NCI-H526 (cell line): Measurements from ENCODE around the gene RTTN.

Source experiments
- DNase-seq, 2 experiments: peaks; one replicate each; lab custom pipeline; 2025; lab: John Stamatoyannopoulos, UW

The RTTN gene

DNA sequence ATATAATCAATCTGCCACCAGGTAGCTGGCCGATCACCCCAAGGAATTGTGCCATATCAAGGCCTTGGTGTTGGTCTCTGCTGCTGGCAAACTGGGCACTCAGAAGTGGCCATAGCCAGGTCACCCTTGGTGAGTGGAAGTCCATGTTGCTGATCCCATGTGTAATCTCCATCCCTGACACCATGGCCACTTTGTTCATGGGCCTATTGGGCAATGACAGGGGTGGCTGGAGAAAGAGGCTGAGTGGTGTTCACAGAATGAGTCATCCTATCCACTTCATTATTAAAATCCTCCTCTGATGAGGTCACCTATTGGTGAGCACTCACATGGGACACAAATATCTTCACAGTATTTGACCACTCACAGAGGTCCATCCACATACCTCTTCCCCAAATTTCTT is 231.1 kb downstream of the RTTN start:
- DNase-seq: no peak

DNA sequence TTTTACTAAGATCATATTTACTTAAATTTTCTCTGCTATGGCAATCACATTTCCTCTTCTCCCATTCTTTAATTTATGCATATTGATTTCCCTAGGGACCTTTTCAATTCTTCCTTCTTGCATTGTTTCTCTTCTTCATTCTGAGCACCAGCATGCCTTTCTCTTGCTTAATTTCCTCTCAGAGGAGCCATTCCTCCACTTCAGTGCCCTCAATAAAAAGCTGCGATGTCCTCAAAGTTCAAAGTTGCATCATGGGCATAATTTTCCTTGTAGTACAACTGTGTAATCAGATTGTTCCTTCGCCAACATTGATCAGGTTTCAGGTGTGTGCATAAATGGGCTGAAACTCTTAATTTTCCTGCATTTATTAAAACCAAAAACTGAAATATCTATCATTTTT is 236.0 kb downstream of the RTTN start:
- DNase-seq: no peak

DNA sequence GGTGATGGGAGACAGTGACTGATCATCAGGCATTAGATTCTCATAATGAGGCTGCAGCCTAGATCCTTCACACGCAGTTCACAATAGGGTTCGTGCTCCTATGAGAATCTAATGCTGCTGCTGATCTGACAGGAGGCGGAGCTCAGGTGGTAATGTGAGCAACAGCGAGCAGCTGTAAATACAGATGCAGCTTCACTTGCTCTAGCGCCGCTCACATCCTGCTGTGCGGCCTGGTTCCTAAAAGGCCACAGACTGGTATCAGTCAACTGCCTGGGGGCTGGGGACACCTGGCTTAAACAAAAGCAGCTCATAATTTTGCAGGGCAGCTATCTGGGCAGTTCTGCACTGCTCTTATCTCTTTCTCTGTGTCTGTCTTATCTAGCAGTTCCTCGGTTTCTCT is 237.4 kb downstream of the RTTN start:
- no peak for DNase-seq

DNA sequence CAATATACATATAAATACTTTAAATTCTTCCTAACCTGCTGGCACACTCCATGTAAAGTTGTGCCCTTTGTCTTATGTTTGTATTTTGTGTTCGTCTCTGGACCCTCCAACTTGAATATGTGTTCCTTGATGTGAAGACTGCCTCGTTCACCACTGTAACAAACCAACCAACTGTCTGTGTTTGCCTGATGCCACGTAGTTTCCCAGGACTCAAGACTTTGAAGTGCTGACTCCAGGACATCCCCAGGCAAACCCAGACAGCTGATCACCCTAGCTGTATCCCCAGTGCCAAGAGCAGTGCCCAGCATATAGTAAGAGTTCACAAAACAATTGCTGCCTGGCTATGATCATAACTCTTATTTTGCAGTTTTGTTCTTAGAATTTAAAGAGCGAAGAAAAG is 242.3 kb downstream of the RTTN start:
- no peak for DNase-seq

DNA sequence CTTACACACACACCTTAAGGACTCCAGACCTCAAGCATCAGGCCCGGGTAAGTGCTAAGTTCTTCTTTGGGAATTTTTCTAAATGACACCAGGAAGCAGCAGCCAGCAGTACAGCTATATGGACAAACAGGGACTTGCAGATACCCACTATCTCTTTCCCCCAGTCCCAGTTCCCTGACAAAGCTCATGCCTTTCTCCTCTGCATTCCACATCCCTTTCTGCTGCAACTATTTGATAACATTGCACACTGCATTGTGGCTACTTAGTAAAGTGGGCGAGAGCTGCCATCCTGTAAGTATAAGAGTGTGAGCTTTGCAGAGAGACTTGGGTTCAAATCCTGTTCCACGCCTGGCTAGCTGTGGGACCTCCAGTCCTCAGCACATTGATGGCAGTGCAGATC is 243.8 kb downstream of the RTTN start:
- DNase-seq: no peak

DNA sequence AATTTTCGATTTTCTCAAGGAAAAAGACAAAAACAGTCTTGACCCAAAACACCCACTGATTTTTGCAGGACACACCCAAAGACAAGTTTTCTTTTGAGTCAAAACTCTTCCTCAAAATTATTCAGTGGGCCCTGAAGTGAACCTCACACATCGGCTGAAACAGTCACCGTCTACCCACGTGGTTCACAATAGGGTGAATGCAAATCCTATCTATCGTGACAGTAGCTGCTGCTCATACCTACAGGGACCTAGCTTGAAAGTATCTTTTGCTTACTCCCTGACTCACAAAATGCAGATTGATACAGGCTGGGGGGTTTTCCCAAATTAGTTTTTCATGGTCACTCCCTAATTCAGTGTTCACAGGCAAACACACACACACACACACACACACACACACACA is 247.1 kb downstream of the RTTN start:
- no peak for DNase-seq

DNA sequence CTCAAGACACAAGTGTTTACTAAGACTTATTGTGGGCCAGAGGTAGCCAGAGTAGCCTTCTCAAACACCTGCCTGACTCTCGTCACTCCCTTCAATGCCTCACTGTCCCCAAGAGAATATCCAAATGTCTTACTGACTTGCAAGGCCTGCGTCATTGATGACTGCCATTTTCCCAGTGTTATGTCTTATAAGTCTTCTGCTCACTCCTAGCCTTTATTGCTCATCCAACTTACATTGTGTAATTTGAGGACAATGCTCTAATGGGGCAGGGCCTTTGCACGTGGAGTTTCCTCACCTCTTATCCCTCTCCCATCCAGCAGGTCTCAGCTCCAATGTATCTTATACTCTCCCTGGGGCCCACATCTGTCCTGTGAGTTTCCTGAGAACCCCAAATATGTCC is 247.7 kb downstream of the RTTN start:
- DNase-seq: no peak

DNA sequence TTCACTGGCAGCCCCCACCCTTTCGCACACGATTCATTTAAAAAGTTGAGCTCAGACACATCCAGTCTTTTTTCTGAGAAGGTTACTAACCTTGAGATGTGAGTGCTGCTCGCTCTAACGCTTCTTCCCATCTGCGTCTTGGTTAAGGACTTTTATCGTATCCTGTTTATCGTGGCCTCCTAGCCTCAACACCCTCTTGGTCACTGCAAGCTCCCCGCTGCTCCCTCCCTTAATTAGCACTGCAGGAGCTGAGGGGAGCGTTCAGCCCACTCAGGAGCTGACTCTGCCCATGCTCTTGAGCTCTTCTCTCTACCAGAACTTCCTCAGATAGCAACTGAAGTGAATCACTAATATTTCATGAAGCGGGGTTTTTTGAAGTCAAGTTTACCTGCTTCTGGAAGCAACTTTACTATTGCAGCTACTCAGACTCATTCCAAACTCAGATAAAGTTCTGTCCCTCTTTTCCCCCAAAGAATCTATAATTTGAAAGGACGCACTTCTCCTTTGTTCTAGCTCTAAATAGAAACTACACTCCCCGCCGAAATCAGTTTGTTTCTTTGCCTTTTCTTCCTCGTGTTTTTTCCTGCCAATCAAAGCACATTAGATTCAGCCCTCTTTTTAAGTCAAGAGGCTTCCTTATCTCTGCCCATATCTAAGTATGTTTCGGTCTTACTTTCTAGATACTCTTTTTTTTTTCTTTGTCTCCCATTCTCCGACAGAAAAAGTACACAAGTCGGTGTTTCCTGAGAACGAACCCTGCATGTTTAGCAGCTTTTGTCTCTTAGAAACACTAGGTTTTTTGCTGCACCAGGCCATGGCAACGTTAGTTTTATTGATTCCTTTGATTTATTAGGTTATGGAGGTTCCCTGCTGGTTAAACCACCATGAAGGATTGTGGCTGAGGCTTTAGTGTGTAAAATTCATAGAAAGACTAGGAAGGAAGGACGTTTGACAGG is 248.5 kb downstream of the RTTN start:
- no peak for DNase-seq

DNA sequence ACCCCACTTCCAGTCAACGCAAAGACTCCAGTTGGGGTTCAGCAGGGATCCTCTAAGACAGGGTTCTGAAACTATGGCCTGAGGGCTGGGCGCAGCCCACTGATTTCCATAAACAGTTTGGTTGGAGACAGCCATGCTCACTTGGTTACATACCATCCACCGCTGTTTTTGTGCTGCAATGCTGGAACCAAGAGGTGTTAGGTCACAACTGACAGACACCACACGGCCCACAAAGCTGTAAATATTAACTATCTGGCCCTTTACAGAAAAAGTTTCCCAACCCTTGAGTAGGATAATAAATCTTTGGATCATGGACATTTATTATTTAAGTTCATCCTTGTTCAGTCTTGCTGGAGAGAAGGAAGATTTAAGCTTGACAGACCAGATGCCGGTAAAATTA is 249.4 kb downstream of the RTTN start:
- no peak for DNase-seq

DNA sequence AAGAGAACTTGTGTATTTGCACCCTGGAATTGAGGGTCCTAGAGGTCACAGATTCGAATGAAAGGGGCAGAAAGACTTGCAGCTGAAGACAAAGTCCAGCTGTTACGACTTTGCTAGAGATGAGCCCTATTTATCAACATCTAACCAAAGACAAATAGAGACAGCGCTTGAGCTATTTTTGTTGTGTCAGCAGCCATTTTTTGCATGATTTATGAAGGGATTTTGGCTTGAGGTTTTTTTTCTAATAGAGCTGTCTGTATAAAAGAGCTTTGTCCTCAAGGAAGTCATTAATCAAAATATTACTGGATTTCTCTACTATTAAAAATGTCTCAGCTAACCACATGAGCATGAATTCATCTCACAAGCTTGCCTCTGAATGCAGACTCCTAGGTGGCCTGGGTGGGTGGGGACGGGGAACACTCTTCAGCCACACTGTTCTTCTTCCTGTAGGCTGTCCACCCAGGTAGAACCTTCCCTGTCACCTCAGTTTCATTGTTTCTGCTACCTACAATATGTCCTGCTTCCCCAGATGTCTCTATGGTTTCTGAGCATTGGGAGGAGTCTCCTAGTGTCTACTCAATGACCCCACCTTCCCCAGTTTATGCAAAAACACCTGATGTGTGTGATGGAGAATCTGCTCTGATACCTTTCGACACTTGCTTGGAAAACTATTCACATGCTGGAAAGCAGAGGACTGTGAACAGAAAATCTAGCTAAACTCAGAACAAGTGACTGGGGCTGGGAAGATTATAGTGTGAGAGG is 250.6 kb downstream of the RTTN start:
- no peak for DNase-seq

DNA sequence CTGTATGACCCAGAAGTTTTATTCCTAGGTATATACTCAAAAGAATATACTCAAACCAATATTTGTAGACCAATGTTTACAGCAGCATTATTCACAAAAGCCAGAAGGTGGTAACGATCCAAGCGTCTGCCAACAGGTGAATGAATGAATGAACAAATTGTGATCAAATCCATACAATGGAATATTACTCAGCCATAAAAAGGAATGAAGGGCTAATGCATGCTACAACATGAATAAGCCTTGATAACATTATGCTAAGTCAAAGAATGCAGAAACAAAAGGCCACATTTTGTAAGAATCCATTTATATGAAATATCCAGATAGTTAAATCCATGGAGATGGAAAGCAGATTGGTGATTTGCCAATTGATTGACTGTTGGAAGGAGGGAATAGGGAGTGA is 252.3 kb downstream of the RTTN start:
- no peak for DNase-seq
